HG02678 (cell line): ENCODE results near the gene CFAP97.
"Not testable (repeated sequence)": the region's sequence is repeated elsewhere in the genome, so short reads cannot be mapped to it uniquely, and the experiment has no call there.

ENCODE experiments used
- ATAC-seq: cut with Tn5 transposase; IDR thresholded peaks from one replicate; pipeline ENCODE4 v1.9.1; 2021; ENCODE audit warnings: mild to moderate bottlenecking, moderate library complexity; ENCODE audit not compliant: unreplicated experiment

CFAP97 gene

DNA sequence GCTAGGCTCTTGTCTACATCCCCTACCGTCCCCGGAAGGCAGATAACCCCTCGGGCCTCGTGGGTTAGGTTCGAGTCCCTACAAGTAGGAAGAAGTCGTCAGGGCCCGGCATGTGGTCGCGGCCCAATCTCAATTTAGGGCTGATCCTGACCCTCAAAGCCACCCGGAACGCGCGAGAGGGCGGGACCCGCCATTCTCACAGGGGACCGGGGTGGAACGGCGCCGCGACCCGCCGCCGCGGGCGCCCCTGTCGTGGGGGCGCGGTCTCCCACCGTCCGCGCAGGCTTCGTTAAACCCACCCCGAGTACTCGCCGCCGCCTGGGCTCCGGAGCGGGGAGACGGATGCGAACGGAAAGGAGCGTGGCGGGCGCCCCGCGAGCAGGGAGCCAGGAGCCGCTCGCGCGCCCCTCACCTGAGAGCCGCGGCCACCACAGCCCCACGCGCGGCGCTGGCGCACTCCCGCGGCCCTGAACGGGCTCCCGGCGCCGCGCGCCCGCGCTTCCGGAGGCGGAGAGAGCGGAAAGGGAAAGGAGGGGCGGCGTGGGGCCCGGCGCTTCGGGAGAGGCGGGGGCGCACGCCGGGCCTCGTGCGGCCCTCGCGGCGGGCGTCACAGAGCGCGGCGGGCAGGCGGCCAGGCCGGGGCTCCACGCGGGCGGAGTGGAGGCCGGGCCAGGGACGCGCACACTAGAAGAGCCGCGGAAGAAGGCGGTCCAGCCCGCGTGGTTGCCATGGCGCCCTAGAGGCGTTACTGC is at the start of gene CFAP97:
TSS of gene CFAP97 (minus strand) at position 515 of the 752 bp plus-strand sequence. CDS start 12,804 bp downstream, outside the sequence.
- peak; percentile 83 for ATAC-seq

DNA sequence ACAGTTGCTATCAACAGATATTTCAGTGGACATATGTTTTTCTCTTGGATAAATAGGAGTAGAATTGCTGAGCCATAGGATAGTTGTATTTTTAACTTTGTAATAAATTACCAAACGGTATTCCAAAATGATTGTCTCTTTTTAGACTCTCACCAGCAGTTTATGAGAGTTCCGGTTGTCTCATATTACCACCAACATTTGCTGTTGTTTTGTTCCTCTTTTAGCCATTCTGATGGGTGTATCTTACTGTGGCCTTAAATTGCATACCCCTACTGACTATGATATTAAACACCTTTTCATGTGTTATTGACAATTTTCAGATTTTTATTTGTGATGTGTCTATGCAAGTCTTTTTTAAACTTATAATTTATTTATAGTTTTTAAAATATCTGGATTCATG is 45.3 kb upstream of the CFAP97 start:
- ATAC-seq, result no peak

DNA sequence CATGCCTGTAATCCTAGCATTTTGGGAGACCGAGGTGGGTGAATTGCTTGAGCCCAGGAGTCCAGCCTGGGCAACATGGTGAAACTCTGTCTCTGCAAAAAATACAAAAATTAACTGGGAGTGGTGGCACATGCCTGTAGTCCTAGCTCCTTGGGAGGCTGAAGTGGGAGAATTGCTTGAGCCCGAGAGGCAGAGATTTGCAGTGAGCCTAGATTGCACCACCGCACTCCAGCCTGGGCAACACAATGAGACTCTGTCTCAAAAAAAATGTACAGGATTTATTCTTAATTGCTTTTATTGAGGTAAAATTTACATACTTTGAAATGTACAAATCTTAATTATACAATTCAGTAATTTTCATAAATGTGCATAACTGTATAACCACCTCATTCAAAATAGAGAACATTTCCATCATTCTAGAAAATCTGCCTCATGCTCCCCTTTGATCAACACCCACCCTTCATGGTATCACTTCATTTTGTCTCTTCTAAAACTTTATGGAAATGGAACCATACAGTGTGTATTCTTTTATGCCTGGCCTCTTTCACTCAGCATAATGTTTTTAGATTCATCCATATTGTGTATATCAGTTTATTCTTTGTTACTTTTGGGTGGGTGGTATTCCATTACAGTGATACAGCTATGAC is 44.7 kb upstream of the CFAP97 start:
- ATAC-seq, result no peak

DNA sequence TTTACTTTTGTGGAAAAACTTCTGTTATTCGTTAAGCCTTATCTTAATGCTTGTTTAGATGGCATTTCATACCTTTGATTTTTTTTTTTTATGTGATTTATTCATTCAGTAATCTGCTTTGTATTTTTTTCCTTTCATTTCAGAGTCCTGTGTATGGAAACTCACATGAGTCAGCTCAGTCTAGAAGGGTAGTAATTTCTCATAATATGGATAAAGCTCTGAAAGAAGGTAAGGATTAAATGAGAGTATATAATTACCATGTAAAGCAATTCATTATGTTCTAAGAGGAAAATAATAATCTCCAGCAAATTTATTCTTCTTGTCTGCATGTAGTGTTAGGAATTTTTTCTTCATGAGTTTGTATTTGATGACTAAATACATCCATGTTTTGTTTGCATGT is 43.4 kb upstream of the CFAP97 start:
- ATAC-seq, result no peak

DNA sequence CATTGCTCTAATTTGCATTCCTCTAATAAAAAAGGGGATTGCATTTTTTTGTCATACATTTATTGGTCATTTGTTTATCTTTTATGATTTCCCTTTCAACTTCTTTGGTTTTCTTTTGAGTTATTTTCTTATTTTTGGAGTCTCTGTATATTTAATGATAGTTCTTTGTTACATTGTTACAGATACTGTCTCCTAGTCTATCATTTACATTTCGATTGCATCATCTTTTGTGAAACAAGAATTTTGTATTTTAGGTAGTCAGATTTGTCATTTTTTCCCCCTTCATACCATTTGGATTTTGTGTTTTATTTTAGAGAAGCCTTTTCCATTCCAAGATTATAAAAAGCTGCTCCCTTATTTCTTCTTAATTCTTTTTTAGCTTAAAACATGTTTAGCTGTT is 42.7 kb upstream of the CFAP97 start:
- no peak for ATAC-seq

DNA sequence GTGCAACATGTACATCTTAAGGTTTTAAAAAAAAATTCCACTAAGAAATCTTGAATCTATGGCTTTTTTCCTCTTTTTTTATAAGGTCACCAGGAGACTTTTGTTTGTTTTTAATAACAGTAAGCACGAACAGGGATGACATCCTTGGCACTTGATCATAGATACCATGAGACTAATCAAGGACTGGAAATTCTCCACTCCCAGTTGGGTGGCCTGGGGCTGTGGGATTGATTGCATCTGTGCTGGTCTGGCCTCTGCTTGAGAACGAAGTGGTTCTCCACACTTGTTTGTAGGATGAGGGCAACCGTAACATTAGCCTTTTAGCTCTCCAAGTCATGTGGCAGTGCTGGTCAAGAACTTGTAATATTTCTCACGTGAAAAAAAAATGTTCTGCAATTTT is 41.0 kb upstream of the CFAP97 start:
- ATAC-seq, result no peak

DNA sequence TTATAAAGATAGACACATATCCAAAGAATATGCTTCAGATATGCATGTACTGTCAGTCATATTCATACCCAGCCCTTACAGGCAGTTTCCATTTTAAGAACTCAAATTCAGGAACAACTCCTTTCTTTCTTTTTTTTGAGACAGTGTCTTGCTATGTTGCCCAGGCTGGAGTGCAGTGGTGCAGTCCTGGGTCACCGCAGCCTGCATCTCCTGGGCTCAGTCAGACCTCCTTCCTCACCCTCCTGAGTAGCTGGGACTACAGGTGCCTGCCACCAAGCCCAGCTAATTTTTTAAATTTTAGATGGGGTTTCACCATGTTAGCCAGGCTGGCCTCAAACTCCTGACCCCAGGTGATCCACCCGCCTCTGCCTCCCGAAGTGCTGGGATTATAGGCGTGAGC is 40.1 kb upstream of the CFAP97 start:
- ATAC-seq, result no peak

DNA sequence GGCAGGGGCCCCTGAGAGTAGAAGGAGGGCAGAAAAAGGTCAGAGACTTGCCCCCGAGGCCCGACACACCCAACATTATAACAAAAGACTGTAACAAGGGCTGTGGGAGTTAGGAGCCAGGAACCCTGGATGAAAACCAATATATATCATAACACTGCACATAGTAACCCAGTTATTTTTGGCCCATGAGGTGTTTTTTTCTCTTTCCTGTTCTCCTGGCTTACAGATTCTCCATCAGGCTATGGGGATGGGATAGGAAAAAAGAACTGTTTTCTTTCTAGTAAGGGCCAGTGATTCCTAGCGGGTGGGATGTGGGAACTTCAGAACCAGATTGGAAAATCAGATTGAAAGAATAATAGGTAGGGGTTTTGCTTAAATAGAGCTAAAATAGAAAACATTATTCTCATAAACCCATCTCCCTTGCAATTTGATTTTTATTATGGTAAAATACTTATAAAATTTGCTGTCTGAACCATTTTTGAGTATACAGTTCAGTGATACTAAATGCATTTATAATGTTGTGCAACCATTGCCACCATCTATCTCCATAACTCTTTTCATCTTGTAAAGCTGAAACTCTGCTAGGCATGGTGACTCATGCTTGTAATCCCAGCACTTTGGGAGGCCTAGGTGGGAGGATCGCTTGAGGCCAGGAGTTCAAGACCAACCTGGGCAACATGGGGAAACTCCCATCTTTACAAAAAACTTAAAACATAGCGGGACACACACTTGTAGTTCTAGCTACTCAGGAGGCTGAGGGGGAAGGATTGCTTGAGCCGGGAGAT is 39.1 kb upstream of the CFAP97 start:
- ATAC-seq, result no peak

DNA sequence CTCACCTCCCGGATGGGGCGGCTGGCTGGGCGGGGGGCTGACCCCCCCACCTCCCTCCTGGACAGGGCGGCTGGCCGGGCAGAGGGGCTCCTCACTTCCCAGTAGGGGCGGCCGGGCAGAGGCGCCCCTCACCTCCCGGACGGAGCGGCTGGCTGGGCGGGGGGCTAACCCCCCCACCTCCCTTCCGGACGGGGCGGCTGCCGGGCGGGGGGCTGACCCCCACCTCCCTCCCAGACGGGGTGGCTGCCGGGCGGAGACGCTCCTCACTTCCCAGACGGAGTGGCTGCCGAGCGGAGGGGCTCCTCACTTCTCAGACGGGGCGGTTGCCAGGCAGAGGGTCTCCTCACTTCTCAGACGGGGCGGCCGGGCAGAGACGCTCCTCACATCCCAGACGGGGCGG is 36.7 kb upstream of the CFAP97 start:
- ATAC-seq, result not testable (repeated sequence)

DNA sequence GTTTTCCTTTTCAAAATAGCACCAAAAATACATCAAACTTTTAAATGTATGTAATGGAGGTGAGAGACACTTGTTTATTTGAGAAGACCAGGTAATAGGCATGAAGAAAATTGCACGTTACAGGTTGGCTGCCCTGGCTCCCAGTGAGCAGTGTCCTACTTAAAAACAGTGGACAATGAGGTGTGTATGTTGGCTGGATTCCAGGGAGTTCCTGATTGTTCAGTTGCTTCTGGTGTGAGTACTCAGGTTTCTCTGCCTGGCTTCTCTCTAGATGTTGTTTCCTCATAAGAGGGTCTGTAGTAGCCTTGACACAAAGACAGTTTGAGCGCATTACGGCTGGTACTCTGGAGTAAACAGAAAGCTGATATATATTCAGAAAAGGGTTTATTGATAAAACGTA is 35.0 kb upstream of the CFAP97 start:
- no peak for ATAC-seq

DNA sequence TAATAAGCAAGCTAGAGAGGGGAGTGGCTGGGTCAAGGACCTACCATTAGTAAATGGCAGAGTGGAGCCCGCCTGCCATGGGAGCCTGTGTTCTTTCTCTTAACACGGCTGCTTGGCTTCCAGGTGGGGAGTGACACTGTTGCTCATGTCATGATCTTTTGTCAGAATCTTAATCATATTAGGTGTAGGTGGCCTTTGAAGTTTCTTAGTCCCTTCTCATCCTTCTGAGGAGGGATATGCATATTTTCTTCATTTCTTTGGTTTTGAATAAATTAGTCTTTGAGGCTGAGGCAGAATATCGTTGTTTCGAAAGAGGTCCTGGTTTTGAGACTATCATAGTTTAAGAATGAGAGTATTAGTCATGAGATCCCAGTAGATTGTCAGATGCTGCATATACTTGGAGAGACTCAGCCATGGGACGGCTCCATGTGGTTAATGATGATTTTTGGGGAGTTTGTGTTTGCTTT is 34.4 kb upstream of the CFAP97 start:
- ATAC-seq, result no peak

DNA sequence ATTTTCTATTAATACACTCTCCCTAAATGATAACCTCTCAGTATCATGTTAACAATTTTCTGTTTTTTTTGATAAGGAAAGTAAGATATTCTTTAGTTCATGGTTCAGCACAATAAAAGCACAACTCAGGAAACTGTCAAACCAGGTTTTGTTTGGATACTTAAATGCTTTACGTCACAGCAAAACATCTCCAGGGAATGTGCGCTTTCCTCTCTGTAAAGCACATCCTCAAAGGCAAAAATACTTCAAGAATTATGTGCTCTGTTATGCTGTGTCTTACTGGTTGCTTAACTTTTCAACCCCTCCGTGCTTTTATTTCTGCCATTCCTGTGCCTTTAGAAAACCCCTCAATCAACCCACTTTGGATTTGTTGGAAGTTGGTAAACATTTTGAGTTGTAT is 33.4 kb upstream of the CFAP97 start:
- no peak for ATAC-seq

DNA sequence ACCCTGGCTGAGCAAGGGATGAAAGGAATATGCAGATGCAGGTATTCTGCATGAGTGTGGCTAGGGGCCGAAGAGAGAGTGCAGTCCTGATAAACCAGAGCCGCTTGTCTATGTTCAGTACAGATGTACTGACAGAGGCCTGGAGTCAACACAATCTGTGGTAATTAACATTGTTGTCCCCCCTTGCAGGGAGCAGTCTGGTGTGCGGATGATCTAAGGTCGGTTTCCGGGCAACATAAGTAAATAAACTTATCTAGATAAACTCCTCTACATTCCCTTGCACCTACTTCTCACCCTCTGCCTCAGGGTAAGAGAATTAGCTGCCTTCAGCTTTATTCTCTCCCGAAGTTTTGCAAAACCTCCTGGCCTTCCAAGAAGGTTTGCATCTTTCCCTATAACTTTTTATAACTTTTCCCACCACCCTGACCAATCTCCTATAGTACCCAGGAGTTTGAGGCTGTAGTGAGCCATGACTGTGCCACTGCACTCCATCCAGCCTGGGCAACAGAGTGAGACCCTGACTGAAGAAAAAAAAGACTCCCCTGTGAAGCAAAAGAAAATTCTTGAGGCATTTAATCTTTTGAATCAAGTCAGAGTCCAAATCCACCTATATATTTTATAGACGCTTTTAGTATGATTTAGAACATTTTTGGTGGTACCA is 32.2 kb upstream of the CFAP97 start:
- no peak for ATAC-seq

DNA sequence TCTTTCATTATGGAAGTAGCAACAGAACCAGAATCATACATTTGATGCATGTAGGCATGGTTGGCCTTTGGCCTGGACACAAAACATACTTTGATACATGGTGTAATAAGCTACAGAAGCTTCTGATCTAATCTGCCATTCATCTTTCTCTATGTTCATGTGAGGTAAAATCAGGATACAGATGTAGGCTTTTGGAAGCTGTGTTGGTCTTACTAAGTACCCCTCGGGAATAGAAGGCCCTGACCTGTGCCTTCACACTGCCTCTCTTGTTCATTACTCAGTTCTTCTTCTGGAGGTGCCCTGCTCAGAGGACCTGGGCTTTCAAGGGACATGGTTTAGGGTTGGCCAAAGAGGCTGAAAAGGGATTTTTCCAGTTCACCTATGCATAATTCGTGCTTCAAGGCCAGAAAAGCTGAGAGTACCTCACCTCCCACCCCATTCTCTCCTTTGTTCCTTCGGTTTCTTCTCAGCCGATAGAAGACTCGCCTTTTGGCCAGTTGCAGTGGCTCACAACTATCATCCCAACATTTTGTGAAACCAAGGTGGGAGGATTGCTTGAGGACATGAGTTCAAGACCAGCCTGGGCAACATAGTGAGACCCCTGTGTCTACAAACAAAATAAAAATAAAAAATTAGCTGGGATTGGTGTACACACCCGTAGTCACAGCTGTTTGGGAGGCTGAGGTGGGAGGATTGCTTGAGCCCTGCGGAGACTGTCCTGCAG is 31.5 kb upstream of the CFAP97 start:
- ATAC-seq, result no peak

DNA sequence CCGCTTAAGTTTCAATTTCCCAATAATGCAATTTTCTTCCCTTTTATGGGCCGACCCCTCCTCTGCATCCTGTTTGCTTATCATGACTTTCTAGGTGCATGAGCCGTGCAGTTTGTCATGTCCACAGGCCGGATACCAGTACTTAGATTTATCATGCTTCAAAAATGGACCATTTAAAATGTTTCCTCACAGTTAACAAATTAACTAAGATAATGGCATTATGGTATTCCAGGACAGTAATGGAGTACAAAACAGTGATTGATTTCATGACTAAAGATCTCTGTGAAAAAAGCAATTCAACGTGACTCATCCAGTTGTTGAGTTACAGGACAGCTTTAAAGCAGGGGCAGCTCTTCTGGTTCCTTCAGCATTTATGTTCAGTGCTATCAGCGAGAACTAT is 28.6 kb upstream of the CFAP97 start:
- no peak for ATAC-seq

DNA sequence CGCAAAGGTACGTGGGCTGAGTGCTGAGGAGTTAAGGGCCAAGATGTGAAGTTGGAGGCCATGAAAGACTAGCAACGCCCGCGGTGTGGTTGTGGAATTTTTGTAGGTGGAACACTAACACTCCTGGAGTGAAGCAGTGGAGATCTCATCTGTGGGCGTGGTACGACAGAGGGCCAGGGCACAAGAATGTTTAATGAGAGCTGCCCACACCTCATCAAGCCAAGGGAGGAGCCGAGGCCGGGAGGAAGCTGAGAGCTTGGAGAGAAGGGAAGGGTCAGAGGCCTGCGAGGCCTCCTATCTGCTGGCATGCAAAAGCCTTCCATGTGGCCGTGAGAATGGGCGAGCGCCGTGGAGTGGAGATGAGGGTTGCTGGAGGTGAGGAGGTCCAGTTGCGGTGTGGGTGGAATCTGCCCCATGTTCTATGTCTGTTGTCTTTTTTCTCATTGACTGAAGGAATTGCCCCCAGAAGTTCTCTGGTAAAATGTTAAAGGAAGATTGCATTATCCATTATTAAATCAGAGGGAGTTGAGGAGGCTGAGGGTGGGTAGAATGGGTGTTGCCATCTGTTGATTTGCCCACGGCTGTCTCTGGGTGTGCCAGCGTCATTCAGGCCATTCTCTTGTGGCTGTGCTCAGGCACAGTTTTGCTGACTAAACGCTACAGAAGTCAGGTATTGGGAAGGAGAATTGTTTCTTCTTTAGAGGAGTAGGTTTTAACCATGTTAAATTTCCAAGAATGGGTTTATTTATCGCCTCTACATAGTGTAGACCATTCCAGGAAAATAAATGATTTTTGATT is 25.4 kb upstream of the CFAP97 start:
- ATAC-seq, result no peak

DNA sequence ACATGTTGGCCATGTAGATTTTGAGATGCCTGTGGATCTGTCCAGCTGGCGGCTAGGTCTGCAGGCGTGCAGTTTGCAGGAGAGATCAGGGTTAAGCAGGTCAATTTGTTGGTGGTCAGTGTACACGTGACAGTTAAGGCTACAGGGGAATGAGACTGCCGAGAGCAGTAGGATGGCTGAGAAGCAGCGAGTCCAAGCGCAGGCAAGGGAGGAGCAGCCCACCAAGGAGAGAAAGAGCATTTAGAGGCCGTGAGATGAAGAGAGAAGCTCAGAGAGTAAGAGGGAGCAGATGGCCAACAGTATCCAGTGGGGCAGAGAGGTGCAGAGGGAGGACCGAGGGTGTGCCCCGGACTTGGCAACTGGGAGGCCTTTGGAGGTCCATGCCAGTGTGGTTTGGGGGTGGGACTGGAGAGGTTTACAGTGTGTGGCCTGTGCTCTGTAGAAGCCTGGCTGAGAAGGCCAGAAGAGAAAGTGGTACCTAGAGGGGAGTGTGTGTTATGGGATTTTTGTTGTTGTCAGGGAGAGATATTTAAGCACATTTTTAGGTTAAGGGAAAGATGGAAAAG is 24.0 kb upstream of the CFAP97 start:
- ATAC-seq, result no peak

DNA sequence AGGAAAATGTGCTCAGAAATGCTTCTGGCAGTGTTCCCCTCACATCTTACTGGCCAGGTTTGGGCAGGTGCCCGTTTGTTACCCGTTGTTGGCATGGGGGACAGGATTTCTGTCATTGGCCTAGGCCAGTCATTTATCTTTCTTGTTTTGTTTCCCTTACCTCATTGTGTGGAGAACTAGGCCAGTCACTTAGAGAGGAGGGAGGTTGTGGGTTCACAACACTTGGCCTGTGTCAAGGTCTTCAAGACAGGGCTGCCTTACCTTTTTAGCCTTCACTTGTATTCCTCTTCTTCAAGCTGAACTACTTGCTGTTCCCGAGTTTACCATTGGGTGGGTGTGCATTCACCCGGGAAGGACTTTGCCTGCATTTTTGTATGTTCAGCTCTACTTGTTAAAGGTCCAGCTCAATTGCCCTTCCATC is 23.3 kb upstream of the CFAP97 start:
- ATAC-seq, result no peak

DNA sequence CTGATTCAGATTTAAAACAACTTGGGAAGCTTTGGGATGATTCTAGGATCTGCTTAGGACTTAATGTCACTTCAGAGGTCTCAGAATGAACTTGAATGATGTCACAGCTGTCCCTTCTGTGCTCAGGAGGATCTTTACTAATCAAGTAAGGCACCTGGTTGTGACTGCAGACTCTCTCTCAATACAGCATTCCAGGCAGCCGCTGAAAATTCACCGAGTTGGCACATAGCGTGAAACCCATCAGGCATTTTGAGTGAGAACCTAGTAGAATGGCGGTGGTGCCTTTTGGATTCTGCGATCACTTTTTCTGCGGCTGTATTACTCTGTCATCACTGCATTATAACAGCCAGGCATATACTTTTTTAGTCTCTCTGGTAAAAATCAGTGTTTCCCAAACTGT is 22.1 kb upstream of the CFAP97 start:
- ATAC-seq, result no peak
